GM21526 (cell line): Measurements from ENCODE around the gene KCND3.

ENCODE experiments used
- ATAC-seq: cut with Tn5 transposase; IDR thresholded peaks from one replicate; pipeline ENCODE4 v1.9.1; 2021; ENCODE audit warnings: moderate library complexity; ENCODE audit not compliant: unreplicated experiment, low FRiP score

KCND3 gene

GRCh38 chr1:111735321-111735720 is 254.1 kb downstream of the KCND3 start:
- ATAC-seq: no peak

- ATAC-seq: no peak
Observed at GRCh38 chr1:111734856-111735255, 254.6 kb downstream of the KCND3 start.

- no peak for ATAC-seq
Observed at GRCh38 chr1:111734426-111734825, 255.0 kb downstream of the KCND3 start.

GRCh38 chr1:111733992-111734341 is 255.5 kb downstream of the KCND3 start:
- no peak for ATAC-seq

GRCh38 chr1:111733183-111733991 is 256.1 kb downstream of the KCND3 start:
- no peak for ATAC-seq

GRCh38 chr1:111732718-111733117 is 256.8 kb downstream of the KCND3 start:
- no peak for ATAC-seq

- ATAC-seq: no peak
Observed at GRCh38 chr1:111731956-111732355, 257.5 kb downstream of the KCND3 start.

GRCh38 chr1:111730706-111731105 is 258.8 kb downstream of the KCND3 start:
- no peak for ATAC-seq

- ATAC-seq: no peak
Observed at GRCh38 chr1:111729946-111730681, 259.4 kb downstream of the KCND3 start.

GRCh38 chr1:111729271-111729921 is 260.1 kb downstream of the KCND3 start:
- no peak for ATAC-seq

GRCh38 chr1:111727056-111727455 is 262.4 kb downstream of the KCND3 start:
- no peak for ATAC-seq

- ATAC-seq: no peak
Observed at GRCh38 chr1:111725192-111725591, 264.3 kb downstream of the KCND3 start.

- ATAC-seq: no peak
Observed at GRCh38 chr1:111723871-111724270, 265.6 kb downstream of the KCND3 start.

- ATAC-seq: no peak
Observed at GRCh38 chr1:111723091-111723806, 266.2 kb downstream of the KCND3 start.

- ATAC-seq: no peak
Observed at GRCh38 chr1:111720977-111721786, 268.3 kb downstream of the KCND3 start.
